GM12874 (cell line): ENCODE results near the gene ZNF655.

ENCODE experiments used
- CTCF ChIP-seq: IDR thresholded peaks from 2 replicates; pipeline ENCODE4 v1.5.1; 2011; ENCODE audit warnings: low read depth, mild to moderate bottlenecking, control low read depth, low read length, moderate library complexity; ENCODE audit not compliant: insufficient read depth

ZNF655 gene

GRCh38 chr7:99539213-99539811, 19.1 kb upstream of the ZNF655 start:
- no peak for TF ChIP-seq CTCF

- TF ChIP-seq CTCF, result no peak
Observed at GRCh38 chr7:99540542-99540941, 17.9 kb upstream of the ZNF655 start.

- no peak for TF ChIP-seq CTCF
Observed at GRCh38 chr7:99541212-99541611, 17.2 kb upstream of the ZNF655 start.

- TF ChIP-seq CTCF, result no peak
Observed at GRCh38 chr7:99543081-99543671, 15.3 kb upstream of the ZNF655 start.

GRCh38 chr7:99543916-99544315, 14.5 kb upstream of the ZNF655 start:
- TF ChIP-seq CTCF, result no peak

GRCh38 chr7:99551334-99551733, 7.1 kb upstream of the ZNF655 start:
- TF ChIP-seq CTCF, result no peak

- TF ChIP-seq CTCF, result no peak
Observed at GRCh38 chr7:99551767-99552463, 6.5 kb upstream of the ZNF655 start, which contains the start of gene FAM200A. Gene FAM200A, minus strand, starts transcription at chr7:99552114. Its CDS starts 3,707 bp downstream, at chr7:99548407.
